Vagina (tissue), 2 donors: Measurements from ENCODE around the gene GAL3ST1. TPM values are rescaled to one million over a fixed set of nuclear protein-coding genes. Genes with fewer than 3 reads are reported as not detected.
"Not testable (repeated sequence)": the region's sequence is repeated elsewhere in the genome, so short reads cannot be mapped to it uniquely, and the experiment has no call there.

Experiments used
- DNase-seq, 2 donors: peaks; one replicate each; pipeline ENCODE4 v3.0.0-alpha.2; 2017; ENCODE audit errors: extremely low spot score in 2 of 2
- H3K27ac ChIP-seq: fragments of 200-600 bp; sonication (generic); one replicate; pipeline ENCODE4 v1.5.1; 2019
- H3K27me3 ChIP-seq: fragments of 200-600 bp; sonication (generic); one replicate; pipeline ENCODE4 v1.5.1; 2019
- H3K36me3 ChIP-seq, 2 donors: fragments of 200-600 bp; sonication (generic); one replicate each; pipeline ENCODE4 v1.5.1; 2017 to 2019
- H3K4me1 ChIP-seq: fragments of 200-600 bp; sonication (generic); one replicate; pipeline ENCODE4 v1.5.1; 2019
- H3K4me3 ChIP-seq, 2 donors: fragments of 200-600 bp; sonication (generic); 1 replicate in 1 of 2; 2 replicates in 1 of 2; pipeline ENCODE4 v1.5.1; 2016 to 2019
- H3K9me3 ChIP-seq: fragments of 200-600 bp; sonication (generic); one replicate; pipeline ENCODE4 v1.5.1; 2019
- POLR2A ChIP-seq, 2 donors: fragments of 450-650 bp; IDR thresholded peaks; one replicate each; pipeline ENCODE4 v1.6.1; 2017; ENCODE audit warnings: antibody characterized with exemption in 2 of 2, mild to moderate bottlenecking in 2 of 2, moderate library complexity in 2 of 2
- POLR2AphosphoS5 ChIP-seq, 2 donors: sonication (generic); formaldehyde crosslinking; IDR thresholded peaks; one replicate each; pipeline ENCODE4 v1.9.0; 2017; ENCODE audit warnings: antibody characterized with exemption in 2 of 2, mild to moderate bottlenecking in 2 of 2, low read depth in 1 of 2; ENCODE audit not compliant: insufficient read depth in 1 of 2
- intact Hi-C: fragments of 100-400 bp; cut with DNase I; formaldehyde crosslinking; loops from one replicate; pipeline ENCODE4 v1.15.1; 2023
- total RNA-seq: library from RNA; depleted of rRNA; stranded (reverse); fragments of >200 nt; gene quantifications from one replicate; pipeline ENCODE4 v1.2.3, GENCODE V29; 2016
- TF ChIP-seq, protein P1 (sequence below), 3 experiments: fragments of 450-650 bp in 2 of 3; fragments of 200-600 bp in 1 of 3; sonication (generic) in 1 of 3; IDR thresholded peaks; one replicate each; pipeline ENCODE4 v1.5.1; 2017 to 2019; ENCODE audit warnings: antibody characterized with exemption in 3 of 3, mild to moderate bottlenecking in 2 of 3, moderate library complexity in 2 of 3

Gene GAL3ST1
- total RNA-seq, 1 donor from 2014 or later, result not detected

DNA sequence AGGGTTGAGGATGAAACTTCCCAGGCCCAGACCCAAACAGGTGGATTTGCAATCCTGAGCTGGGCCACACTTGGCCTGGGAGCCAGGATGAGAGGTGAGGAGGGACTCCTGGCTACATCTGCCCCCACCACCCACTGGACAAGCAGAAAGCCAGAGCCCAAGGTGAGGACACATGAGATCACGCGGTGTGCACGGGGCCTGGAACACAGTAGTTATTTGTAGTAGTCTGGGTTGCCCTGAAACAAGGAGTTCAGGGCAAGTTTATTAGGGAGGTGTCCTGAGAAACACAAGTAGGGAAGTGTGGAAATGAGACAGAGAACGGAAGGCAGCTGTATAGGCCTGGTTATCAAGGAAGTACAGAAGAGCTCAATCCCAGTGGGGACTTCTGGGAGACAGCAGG is 27.3 kb downstream of the GAL3ST1 start:
- Histone ChIP-seq H3K4me1 (peaks cover 7% of the 10 kb centered on the region), H3K9me3 (no peaks in the 10 kb centered on the region), H3K36me3 (no peaks in the 10 kb centered on the region), H3K4me3 (no peak overlapping the region), H3K27ac (no peak overlapping the region), H3K27me3 (peaks cover 7% of the 10 kb centered on the region)
- no peak for TF ChIP-seq POLR2AphosphoS5 (IDR thresholded peaks at IDR 0.05; ENCODE audit: insufficient read depth in 1 of 2, low read depth in 1 of 2)
- TF ChIP-seq POLR2A (IDR thresholded peaks at IDR 0.05), result no peak
- TF ChIP-seq, protein P1, sequence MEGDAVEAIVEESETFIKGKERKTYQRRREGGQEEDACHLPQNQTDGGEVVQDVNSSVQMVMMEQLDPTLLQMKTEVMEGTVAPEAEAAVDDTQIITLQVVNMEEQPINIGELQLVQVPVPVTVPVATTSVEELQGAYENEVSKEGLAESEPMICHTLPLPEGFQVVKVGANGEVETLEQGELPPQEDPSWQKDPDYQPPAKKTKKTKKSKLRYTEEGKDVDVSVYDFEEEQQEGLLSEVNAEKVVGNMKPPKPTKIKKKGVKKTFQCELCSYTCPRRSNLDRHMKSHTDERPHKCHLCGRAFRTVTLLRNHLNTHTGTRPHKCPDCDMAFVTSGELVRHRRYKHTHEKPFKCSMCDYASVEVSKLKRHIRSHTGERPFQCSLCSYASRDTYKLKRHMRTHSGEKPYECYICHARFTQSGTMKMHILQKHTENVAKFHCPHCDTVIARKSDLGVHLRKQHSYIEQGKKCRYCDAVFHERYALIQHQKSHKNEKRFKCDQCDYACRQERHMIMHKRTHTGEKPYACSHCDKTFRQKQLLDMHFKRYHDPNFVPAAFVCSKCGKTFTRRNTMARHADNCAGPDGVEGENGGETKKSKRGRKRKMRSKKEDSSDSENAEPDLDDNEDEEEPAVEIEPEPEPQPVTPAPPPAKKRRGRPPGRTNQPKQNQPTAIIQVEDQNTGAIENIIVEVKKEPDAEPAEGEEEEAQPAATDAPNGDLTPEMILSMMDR (IDR thresholded peaks at IDR 0.05), result no peak
- no peak for DNase-seq
- intact Hi-C loops, result no loop called here

DNA sequence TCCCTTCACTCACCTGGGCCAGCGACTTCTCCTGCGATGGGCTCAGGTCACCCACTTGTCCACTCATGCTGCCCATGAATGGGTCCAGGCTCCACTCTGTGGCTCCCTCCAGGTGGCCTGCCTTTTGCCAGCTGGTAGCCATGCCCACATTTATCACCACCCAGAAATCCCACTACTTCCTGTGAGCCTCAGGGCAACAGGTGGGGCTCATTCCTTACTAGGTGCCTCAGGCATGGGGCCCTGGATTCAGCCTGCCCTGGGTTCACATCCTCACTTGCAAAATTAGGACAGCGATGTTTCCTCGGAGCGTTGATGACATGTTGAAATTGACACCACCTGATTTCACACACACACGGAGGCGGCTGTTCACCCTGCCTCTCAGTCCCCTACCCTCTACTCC is 27.8 kb downstream of the GAL3ST1 start, which contains the start of gene SEC14L6:
TSS of gene SEC14L6 (minus strand) at position 126 of the 400 bp plus-strand sequence. CDS start at position 67, 59 bp downstream.
- DNase-seq, result no peak
- peaks cover 12% of the 10 kb centered on the region for H3K4me1 ChIP-seq
- H3K27ac ChIP-seq, result no peak within 1 kb of the TSS
- H3K27me3 ChIP-seq, result peaks cover 7% of the 10 kb centered on the region
- no peaks in the 10 kb centered on the region for H3K36me3 ChIP-seq
- intact Hi-C loops, result no loop called here
- H3K4me3 ChIP-seq, result no peak within 1 kb of the TSS
- H3K9me3 ChIP-seq, result no peaks in the 10 kb centered on the region
- TF ChIP-seq POLR2AphosphoS5 (IDR thresholded peaks at IDR 0.05; ENCODE audit: insufficient read depth in 1 of 2, low read depth in 1 of 2) (no peak), POLR2A (IDR thresholded peaks at IDR 0.05) (no peak)
- TF ChIP-seq, protein P1 (IDR thresholded peaks at IDR 0.05), result no peak

DNA sequence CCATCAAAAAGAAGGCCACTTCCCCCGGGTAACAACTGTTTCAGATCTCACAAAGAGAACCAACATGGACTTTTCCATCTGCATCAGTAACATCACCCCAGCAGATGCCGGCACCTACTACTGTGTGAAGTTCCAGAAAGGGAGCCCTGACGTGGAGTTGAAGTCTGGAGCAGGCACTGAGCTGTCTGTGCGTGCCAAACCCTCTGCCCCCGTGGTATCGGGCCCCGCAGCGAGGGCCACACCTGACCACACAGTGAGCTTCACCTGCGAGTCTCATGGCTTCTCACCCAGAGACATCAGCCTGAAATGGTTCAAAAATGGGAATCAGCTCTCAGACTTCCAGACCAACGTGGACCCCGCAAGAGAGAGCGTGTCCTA is 31.7 kb downstream of the GAL3ST1 start:
- DNase-seq, result no peak
- intact Hi-C loops, result no loop called here
- H3K27ac ChIP-seq, result no peak overlapping the region
- H3K36me3 ChIP-seq, result no peaks in the 10 kb centered on the region
- peaks cover 7% of the 10 kb centered on the region for H3K27me3 ChIP-seq
- H3K4me3 ChIP-seq, result peak overlapping the region; percentile 29 to 44
- peaks cover 15% of the 10 kb centered on the region for H3K4me1 ChIP-seq
- no peaks in the 10 kb centered on the region for H3K9me3 ChIP-seq
- TF ChIP-seq POLR2A (IDR thresholded peaks at IDR 0.05), result no peak
- TF ChIP-seq POLR2AphosphoS5 (IDR thresholded peaks at IDR 0.05; ENCODE audit: insufficient read depth in 1 of 2, low read depth in 1 of 2), result no peak
- TF ChIP-seq, protein P1 (IDR thresholded peaks at IDR 0.05), result no peak

DNA sequence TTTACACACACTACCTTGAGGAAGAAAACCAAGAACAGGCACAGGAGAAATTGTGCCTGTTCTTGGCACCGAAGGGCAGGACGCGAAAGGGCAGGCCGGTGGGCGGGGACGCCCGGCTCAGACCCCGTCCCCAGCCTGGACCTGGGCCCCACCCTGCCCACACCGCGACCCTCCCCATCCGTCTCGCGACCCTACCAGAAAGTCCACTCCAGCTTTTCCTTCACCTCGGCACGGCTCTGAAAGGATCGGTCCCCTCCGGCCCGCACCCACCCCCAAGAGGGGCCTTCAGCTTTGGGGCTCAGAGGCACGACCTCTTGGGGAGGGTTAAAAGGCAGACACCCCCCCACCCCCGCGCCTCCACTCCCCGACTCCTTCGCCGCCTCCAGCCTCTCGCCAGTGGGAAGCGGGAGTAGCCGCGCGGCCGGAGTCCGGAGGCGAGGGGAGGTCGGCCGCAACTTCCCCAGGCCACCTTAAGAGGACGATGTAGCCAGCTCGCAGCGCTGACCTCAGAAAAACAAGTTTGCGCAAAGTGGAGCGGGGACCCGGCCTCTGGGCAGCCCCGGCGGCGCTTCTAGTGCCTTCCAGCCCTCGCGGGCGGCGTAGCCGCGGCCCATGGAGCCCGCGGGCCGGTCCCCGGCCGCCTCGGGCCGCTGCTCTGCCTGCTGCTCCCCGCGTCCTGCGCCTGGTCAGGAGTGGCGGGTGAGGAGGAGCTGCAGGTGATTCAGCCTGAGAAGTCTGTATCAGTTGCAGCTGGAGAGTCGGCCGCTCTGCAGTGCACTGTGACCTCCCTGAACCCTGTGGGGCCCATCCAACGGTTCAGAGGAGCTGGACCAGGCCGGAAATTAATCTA is 32.3 kb downstream of the GAL3ST1 start:
- Histone ChIP-seq H3K27ac (no peak overlapping the region), H3K4me3 (peak overlapping the region; percentile 29 to 44), H3K9me3 (no peaks in the 10 kb centered on the region), H3K36me3 (no peaks in the 10 kb centered on the region), H3K4me1 (peaks cover 15% of the 10 kb centered on the region), H3K27me3 (peaks cover 7% of the 10 kb centered on the region)
- intact Hi-C loops, result no loop called here
- DNase-seq, result no peak
- TF ChIP-seq, protein P1 (IDR thresholded peaks at IDR 0.05), result no peak
- TF ChIP-seq POLR2A (IDR thresholded peaks at IDR 0.05), result no peak
- TF ChIP-seq POLR2AphosphoS5 (IDR thresholded peaks at IDR 0.05; ENCODE audit: insufficient read depth in 1 of 2, low read depth in 1 of 2), result no peak

DNA sequence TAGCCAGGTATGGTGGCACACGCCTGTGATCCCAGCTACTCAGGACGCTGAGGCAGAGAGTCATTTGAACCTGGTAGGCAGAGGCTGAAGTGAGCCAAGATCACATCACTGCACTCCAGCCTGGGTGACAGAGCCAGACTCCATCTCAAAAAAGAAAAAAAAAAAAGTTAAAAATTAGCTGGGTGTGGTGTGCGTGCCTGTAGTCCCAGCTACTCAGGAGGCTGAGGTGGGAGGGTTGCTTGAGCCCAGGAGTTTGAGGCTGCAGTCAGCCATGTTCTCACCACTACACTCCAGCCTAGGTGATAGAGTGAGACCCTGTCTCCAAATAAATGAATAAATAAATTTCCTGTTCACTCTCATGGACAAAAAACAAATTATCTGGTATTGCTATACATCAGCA is 33.0 kb downstream of the GAL3ST1 start:
- intact Hi-C loops, H3K27ac ChIP-seq: not testable (repeated sequence)

More for the DNA sequence above, 33.0 kb downstream of the GAL3ST1 start:
- H3K36me3 ChIP-seq, DNase-seq, H3K27me3 ChIP-seq, H3K9me3 ChIP-seq: not testable (repeated sequence)
- Histone ChIP-seq H3K4me3 (peak overlapping the region in 1 of 2 donors; percentile 29), H3K4me1 (peaks cover 15% of the 10 kb centered on the region)
